ENCODE data around the gene GINS3. TPM values are rescaled to one million over a fixed set of nuclear protein-coding genes. Genes with fewer than 3 reads are reported as not detected.

The GINS3 gene
- total and polyA plus RNA-seq, 10 of the 15 experiments (the other 5 are each of a cell fraction or from before 2014, with no cell fraction given): 13.6 to 22.4 (median 15.6) TPM

GRCh38 chr16:58392215-58393137 lies at the start of gene GINS3 (continued):
- peak; percentile 30; the same call in 1 of the 2 replicates for TF ChIP-seq PAX5 (IDR thresholded peaks at IDR 0.05; ENCODE audit: borderline replicate concordance, low read depth, low read length)
- TF ChIP-seq NR2F1 (conservative IDR thresholded peaks at IDR 0.05): peak; percentile 27
- TF ChIP-seq TCF7 (IDR thresholded peaks at IDR 0.05; ENCODE audit: borderline replicate concordance): no peak
- TF ChIP-seq EGR1 (IDR thresholded peaks at IDR 0.05; ENCODE audit: borderline replicate concordance in 1 of 2, low read depth in 2 of 2, low read length in 2 of 2): no peak
- TF ChIP-seq BHLHE40 (IDR thresholded peaks at IDR 0.05; ENCODE audit: borderline replicate concordance in 1 of 2, low read depth in 2 of 2, low read length in 1 of 2): peak in 1 of 2 experiments; percentile 4; a peak in 1 of 4 replicates
- peak; percentile 91; the same call in 1 of the 2 replicates for TF ChIP-seq POLR2AphosphoS2 (IDR thresholded peaks at IDR 0.05; ENCODE audit: low read depth, low read length)
- TF ChIP-seq FOS (IDR thresholded peaks at IDR 0.05; ENCODE audit: borderline replicate concordance, extremely low read depth, insufficient read length): no peak
- no peak for TF ChIP-seq ZBED1 (IDR thresholded peaks at IDR 0.05; ENCODE audit: borderline replicate concordance)
- peak; percentile 98 for TF ChIP-seq ASH2L (IDR thresholded peaks at IDR 0.05; ENCODE audit: borderline replicate concordance, low read depth)
- peak; percentile 31 for TF ChIP-seq SMAD1 (IDR thresholded peaks at IDR 0.05; ENCODE audit: low read depth, partially characterized antibody)
- no peak for TF ChIP-seq USF1 (IDR thresholded peaks at IDR 0.05; ENCODE audit: borderline replicate concordance, extremely low read length, insufficient read depth, low read depth, low read length)
- TF ChIP-seq MTA2 (IDR thresholded peaks at IDR 0.05; ENCODE audit: low read depth): no peak; the same call in 1 of the 2 replicates
- TF ChIP-seq RB1 (IDR thresholded peaks at IDR 0.05; ENCODE audit: borderline replicate concordance): peak; percentile 100
- TF ChIP-seq ZBTB11 (CRISPR knock-in tag; IDR thresholded peaks at IDR 0.05): no peak
- TF ChIP-seq POLR2A (IDR thresholded peaks at IDR 0.05; ENCODE audit: low read depth, low read length): peak; percentile 90
- 0 out of 2 replicates have a peak, but pooled peaks have one; percentile 57 for TF ChIP-seq CBX5 (IDR thresholded peaks at IDR 0.05; ENCODE audit: low read depth)
- no peak for TF ChIP-seq PAX8 (IDR thresholded peaks at IDR 0.05)
- TF ChIP-seq SREBF1 (IDR thresholded peaks at IDR 0.05; ENCODE audit: low read length): peak; percentile 76; the same call in 1 of the 2 replicates
- 0 out of 2 replicates have a peak, but pooled peaks have one; percentile 35 for TF ChIP-seq SMARCA5 (IDR thresholded peaks at IDR 0.05)
- TF ChIP-seq SIX5 (IDR thresholded peaks at IDR 0.05; ENCODE audit: low read depth, low read length, severe bottlenecking): peak; percentile 96
- no peak; the same call in 1 of the 2 replicates for TF ChIP-seq MYB (IDR thresholded peaks at IDR 0.05; ENCODE audit: borderline replicate concordance, low read depth, low read length)
